Activated naive CD4-positive, alpha-beta T cell treated with anti-CD3 and anti-CD28 coated beads for 36 hours (primary cell): ENCODE data around the gene RASA3. TPM values are rescaled to one million over a fixed set of nuclear protein-coding genes. Genes with fewer than 3 reads are reported as not detected.
A peak's percentile ranks its signal among the peaks of the same experiment; 100 is the strongest.

ENCODE experiments used
- CTCF ChIA-PET: fragments of 350-600 bp; sonication (Branson Sonifier 250); formaldehyde crosslinking; loops from one replicate; lab custom pipeline; 2021; ENCODE audit warnings: antibody characterized with exemption; lab: Charles Lee
- DNase-seq: peaks from one replicate; pipeline ENCODE4 v3.0.0-alpha.2; 2020
- H3K27ac Mint-ChIP-seq: one replicate; pipeline ENCODE4 v1.8.0; 2021; ENCODE audit warnings: mild to moderate bottlenecking, mixed read lengths
- H3K27me3 Mint-ChIP-seq: one replicate; pipeline ENCODE4 v1.8.0; 2021; ENCODE audit warnings: low read depth, mixed read lengths
- H3K36me3 Mint-ChIP-seq: one replicate; pipeline ENCODE4 v1.8.0; 2021; ENCODE audit warnings: low read depth, mixed read lengths
- H3K4me1 Mint-ChIP-seq: one replicate; pipeline ENCODE4 v1.8.0; 2021; ENCODE audit warnings: low read depth, mixed read lengths
- H3K4me3 Mint-ChIP-seq: one replicate; pipeline ENCODE4 v1.8.0; 2021; ENCODE audit warnings: mild to moderate bottlenecking, moderate library complexity, mixed read lengths
- H3K9me3 Mint-ChIP-seq: one replicate; pipeline ENCODE4 v1.8.0; 2021; ENCODE audit warnings: mixed read lengths
- intact Hi-C: fragments of 100-400 bp; cut with micrococcal nuclease; formaldehyde crosslinking; loops from one replicate; pipeline ENCODE4 v1.15.1; 2023
- total RNA-seq, 2 experiments: library from RNA; stranded (reverse); gene quantifications; one replicate each; pipeline ENCODE4 v1.2.3, GENCODE V29; 2021

RASA3 gene
- total RNA-seq, 2 experiments from 2014 or later, result 48.3 to 48.8 TPM

DNA sequence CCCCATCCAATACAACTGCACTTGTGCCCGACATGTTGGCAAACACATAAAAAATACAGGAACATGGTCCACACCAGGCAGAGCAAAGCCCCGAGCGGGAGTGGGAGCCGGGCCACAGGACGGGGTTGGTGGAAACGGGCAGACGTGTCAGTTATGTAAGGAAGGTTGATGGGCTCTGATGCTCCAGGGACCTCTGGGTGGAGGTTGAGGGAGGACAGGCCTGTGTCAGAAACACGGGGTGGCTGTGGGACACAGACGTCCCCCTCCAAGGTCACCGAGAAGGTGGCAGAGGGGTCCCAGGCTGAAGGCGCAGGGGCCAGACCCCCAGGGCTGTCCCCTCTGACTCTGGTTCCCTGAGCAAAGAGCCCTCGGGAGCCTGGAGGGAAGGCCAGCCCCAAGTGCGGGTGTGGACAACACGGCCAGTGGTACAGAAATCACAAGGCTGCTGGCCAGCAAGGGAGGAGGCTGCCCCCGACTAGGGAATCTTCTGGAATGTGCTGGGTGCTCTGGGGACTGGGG, 127.2 kb downstream of the RASA3 start:
- Mint-ChIP-seq H3K9me3 (no peaks in the 10 kb centered on the region), H3K36me3 (peaks cover 11% of the 10 kb centered on the region), H3K27me3 (no peaks in the 10 kb centered on the region), H3K27ac (no peak overlapping the region), H3K4me3 (no peak overlapping the region), H3K4me1 (no peaks in the 10 kb centered on the region)
- DNase-seq, result no peak
- CTCF ChIA-PET, result no interaction called here
- intact Hi-C loops, result no loop called here

DNA sequence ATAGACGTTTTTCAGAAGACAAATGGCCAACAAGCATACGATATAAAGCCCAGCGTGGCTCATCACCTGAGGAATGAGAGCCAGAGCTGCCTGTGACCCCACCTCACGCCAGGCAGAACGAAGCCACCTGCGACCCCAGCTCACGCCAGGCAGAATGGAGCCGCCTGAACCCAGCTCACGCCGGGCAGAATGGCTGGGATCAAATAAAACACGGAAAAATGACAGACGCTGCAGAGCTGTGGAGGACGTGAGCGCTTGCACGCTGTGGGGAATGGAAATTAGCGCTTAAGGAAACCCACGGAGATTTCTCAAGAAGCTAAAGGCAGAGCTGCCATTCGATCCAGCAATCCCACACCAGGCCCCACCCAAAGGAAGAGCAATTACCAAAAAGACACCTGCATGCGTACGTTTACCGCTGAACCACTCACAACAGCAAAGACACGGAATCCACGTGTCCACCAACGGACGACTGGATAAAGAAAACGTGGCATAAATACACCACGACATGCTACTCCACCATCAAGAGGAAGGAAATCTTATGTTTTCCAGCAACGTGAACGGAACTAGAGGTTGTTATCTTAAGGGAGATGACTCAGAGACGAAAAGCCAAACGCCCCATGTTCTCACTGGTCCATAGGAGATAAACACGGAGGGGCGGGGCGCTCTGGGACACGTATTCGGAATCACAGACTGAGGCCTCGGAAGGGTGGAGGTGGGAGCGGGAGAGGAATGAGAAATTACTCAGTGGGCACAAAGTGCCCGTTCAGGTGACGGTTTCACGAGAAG, 127.8 kb downstream of the RASA3 start:
- no peak for DNase-seq
- CTCF ChIA-PET, result no interaction called here
- Mint-ChIP-seq H3K27ac (no peak overlapping the region), H3K4me3 (no peak overlapping the region), H3K4me1 (no peaks in the 10 kb centered on the region), H3K36me3 (peaks cover 9% of the 10 kb centered on the region), H3K27me3 (no peaks in the 10 kb centered on the region), H3K9me3 (no peaks in the 10 kb centered on the region)
- intact Hi-C loops, result no loop called here

DNA sequence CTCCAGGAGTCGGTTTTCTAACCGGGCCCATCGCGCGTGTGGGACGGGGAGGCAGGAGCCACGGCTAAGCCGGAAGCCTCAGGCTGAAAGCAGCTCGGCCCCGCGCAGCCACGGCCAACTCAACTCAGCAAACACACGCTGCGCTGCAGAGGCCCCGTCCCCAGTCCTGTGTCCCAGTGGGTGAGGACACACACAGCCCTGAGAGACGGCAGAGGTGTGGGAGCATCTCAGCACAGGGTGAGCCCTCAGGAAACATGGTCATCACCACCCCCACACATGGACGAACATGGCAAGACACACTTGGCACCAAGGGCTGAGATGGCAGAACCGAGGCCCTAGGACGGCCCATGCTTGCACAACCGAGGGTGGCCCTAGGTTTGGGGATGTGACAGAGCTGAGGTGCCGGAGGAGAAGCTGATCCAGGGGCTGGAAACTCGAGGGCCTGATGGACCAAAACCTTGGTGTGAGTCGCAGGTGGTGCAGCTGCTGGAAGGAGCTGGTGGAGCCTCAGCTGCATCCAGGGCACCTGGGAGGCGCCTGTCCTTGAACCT, 129.6 kb downstream of the RASA3 start:
- DNase-seq, result no peak
- H3K36me3 Mint-ChIP-seq, result peaks cover 10% of the 10 kb centered on the region
- H3K27me3 Mint-ChIP-seq, result no peaks in the 10 kb centered on the region
- CTCF ChIA-PET, result interaction anchor here (0.9 kb wide), 1 partner anchor 220 kb away, joined by 3 read pairs; no protein-coding TSS in a partner anchor
- intact Hi-C loops, result no loop called here
- no peak overlapping the region for H3K27ac Mint-ChIP-seq
- no peaks in the 10 kb centered on the region for H3K4me1 Mint-ChIP-seq
- no peaks in the 10 kb centered on the region for H3K9me3 Mint-ChIP-seq
- H3K4me3 Mint-ChIP-seq, result no peak overlapping the region

DNA sequence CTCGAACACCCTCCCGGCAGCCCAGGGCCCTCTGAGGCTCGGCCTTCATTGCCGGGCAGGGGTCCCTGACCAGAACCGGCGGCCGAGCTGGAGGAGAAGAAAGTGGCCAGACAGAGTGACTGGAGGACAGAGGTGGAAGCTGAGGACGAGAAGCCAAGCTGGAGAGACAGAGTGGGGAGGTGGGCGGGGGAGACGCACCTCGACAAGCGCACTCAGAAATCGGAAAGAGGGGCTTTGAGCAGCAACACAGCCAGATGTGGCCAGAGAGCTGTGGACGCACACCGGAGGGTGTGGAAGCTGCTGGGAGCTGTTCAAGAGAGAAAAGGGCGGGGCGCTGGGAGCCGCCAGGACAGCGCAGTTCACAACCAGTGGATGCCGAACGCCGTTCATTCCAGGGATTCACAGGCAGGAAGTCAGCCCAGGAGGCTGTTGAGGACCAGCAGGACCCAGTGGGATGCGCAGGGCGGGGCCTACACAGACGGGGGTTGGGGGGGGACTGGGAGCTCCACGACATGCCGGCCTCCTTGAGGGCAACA, 130.3 kb downstream of the RASA3 start:
- H3K36me3 Mint-ChIP-seq, result peaks cover 13% of the 10 kb centered on the region
- no peaks in the 10 kb centered on the region for H3K27me3 Mint-ChIP-seq
- CTCF ChIA-PET, result no interaction called here
- H3K4me1 Mint-ChIP-seq, result no peaks in the 10 kb centered on the region
- no peak overlapping the region for H3K27ac Mint-ChIP-seq
- intact Hi-C loops, result no loop called here
- no peaks in the 10 kb centered on the region for H3K9me3 Mint-ChIP-seq
- no peak overlapping the region for H3K4me3 Mint-ChIP-seq
- DNase-seq, result no peak

DNA sequence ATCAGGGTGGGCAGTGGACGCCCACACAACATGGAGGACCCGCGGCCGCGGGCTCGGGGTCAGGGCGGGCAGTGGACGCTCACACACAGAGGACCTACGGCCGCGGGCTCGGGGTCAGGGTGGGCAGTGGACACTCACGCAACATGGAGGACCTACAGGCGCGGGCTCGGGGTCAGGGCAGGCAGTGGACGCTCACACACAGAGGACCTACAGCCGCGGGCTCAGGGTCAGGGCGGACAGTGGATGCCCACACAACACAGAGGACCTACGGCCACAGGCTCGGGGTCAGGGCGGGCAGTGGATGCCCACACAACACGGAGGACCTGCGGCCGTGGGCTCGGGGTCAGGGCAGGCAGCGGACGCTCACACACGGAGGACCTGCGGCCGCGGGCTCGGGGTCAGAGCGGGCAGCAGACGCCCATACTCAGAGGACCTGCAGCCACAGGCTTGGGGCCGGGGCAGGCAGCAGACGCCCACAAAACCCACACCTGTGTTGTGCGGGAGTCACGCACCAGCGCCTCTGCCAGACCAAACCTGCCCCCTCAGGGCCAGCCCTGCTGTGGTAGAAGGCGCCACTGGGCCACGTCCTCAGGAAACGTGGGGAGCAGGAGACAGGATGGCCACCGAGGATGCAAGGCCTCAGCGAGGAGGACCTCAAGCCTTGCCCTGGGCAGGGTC, 131.0 kb downstream of the RASA3 start:
- Mint-ChIP-seq H3K36me3 (peaks cover 14% of the 10 kb centered on the region), H3K27me3 (no peaks in the 10 kb centered on the region), H3K4me1 (no peaks in the 10 kb centered on the region), H3K4me3 (no peak overlapping the region), H3K27ac (no peak overlapping the region), H3K9me3 (no peaks in the 10 kb centered on the region)
- intact Hi-C loops, result no loop called here
- CTCF ChIA-PET, result no interaction called here
- DNase-seq, result no peak

DNA sequence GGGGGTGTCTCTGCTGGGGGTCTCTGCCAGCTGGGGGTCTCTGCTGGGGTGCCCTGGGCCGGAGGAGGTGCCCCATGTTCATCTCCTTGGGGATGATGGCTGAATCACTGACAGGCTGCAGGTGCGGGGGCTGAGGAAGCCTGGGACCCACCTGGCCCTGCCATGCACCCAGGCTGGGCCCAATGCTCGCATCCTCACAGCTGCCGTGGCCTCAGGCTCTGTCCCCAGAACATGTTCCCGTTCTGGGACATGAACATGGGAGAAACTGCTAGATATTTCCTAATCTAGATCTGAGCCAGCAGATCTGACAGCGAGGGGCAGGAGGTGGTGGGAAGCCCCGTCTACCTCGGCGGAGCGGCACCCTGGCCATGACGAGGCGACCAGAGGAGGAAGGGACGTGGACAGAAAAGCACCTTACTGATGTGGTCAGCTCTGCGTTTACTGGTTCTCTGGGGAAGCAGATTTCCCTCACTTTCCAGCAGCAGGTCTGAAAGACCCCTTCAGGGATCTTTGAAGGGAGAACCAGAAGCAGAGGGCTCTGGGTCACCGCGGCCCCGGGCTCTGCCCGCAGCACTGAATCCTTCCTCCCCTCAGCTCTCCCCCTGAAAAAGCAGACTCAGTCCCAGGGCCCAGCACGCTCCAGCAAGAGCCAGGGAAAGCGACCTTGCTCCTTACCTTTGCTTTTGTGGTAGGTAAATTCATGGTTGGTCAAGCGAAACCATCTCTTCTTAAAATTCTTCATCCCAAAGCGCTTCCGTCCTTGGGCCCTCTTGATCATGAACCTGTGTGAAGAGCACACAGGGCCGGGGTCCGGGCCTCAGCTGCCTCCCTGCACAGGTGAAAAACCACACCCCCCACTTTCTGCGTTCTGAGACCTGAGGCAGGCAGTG, 132.0 kb downstream of the RASA3 start:
- Mint-ChIP-seq H3K4me1 (no peaks in the 10 kb centered on the region), H3K27ac (no peak overlapping the region), H3K27me3 (no peaks in the 10 kb centered on the region), H3K4me3 (no peak overlapping the region), H3K36me3 (peaks cover 14% of the 10 kb centered on the region), H3K9me3 (no peaks in the 10 kb centered on the region)
- intact Hi-C loops, result no loop called here
- DNase-seq, result no peak
- CTCF ChIA-PET, result no interaction called here

DNA sequence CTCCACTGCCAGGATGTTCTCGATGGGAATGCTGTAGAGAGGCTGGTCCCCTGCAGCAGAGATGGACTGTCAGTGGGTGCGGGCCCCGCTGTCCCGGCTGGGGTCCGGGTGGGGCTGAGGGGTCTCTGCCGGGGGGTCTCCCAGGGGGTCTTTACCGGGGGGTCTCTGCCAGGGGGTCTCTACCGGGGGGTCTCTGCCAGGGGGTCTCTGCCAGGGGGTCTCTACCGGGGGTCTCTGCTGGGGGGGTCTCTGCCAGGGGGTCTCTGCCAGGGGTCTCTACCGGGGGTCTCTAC, 132.9 kb downstream of the RASA3 start:
- DNase-seq, result no peak
- intact Hi-C loops, result no loop called here
- no peaks in the 10 kb centered on the region for H3K27me3 Mint-ChIP-seq
- H3K27ac Mint-ChIP-seq, result no peak overlapping the region
- CTCF ChIA-PET, result no interaction called here
- peaks cover 11% of the 10 kb centered on the region for H3K36me3 Mint-ChIP-seq
- no peak overlapping the region for H3K4me3 Mint-ChIP-seq
- no peaks in the 10 kb centered on the region for H3K9me3 Mint-ChIP-seq
- H3K4me1 Mint-ChIP-seq, result no peaks in the 10 kb centered on the region

DNA sequence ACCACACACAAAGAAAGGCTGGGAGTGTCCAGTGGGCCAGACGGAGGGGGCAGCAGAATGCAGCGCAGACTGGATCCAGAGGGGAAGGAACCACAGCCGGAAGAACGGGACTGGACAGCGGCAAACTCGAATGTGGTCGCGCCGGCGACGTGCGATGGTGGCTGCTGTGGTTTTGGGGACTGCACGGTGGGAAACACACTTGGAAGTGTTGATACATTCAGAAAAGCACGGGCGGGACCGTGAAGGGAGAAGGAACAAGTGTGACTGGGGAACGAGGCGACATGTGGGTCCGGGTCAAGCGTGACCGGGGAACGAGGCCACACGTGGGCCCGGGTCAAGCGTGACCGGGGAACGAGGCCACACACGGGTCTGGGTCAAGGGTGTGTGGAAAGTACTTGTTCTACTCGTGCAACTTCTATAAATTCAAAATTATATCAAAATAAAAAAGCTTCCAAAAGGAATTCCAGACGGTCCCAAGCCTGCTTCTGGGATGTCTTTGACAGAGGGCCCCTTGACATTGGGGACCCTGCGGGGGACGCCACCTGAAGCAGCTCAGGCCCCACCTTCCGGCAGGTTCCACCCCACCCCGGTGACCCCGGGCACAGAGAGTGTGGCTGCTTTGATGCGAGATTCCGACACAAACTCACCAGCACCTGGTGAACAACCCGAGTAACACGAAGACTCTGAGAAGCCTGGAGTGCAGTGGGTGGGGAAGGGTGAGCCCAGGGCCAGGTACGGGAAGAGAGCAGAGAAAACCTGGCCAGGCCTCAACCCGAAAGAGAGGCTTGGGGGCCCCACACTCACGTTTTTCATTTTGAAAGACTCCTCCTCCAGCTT, 133.4 kb downstream of the RASA3 start:
- no peaks in the 10 kb centered on the region for H3K27me3 Mint-ChIP-seq
- H3K9me3 Mint-ChIP-seq, result no peaks in the 10 kb centered on the region
- no peak overlapping the region for H3K27ac Mint-ChIP-seq
- intact Hi-C loops, result no loop called here
- H3K36me3 Mint-ChIP-seq, result peaks cover 12% of the 10 kb centered on the region
- H3K4me3 Mint-ChIP-seq, result no peak overlapping the region
- no peak for DNase-seq
- H3K4me1 Mint-ChIP-seq, result no peaks in the 10 kb centered on the region
- CTCF ChIA-PET, result no interaction called here

DNA sequence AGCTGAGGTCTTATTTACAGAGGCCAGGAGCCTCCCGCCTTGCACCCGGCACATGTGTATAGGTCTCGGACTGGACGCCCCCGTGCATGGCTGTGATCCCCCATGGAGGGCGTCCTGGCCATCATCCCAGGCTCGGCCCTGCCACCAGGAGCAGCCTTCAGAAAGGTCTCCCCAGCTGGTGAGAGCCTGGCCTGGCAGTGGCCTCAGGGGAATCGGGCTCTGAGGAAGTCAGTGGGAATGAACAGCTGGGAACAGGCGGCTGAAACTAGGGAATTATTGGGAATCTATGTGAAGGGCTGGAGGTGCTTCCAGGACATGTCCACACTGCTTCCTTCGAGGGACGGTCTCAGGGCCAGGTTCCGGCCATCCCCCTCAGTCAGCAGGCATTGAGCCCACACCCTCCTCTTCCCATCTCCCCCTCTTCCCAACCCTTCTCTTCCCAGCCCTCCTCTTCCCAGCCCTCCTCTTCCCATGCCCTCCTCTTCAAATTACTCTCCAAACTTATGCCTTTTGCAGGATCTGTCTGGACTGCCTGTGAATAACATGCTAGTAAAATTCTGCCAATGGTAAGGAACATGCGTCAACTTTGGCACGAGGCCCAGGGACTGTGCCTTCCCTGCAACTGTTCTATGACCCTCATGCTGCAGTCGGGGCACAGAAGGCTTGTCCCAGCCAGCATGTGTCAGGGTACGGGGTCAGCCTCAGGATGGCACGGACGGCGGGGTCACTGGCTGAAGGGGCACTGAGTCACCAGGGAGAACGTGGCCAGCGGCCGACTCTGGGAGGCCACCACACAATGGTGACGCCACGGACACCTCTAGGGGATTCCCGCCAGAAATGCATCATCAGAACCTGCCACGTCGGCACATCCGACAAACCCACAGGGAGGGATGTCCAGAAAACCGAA, 134.3 kb downstream of the RASA3 start:
- H3K9me3 Mint-ChIP-seq, result no peaks in the 10 kb centered on the region
- H3K36me3 Mint-ChIP-seq, result peaks cover 12% of the 10 kb centered on the region
- no peak overlapping the region for H3K4me3 Mint-ChIP-seq
- H3K27ac Mint-ChIP-seq, result peak overlapping the region; percentile 21
- intact Hi-C loops, result no loop called here
- H3K27me3 Mint-ChIP-seq, result no peaks in the 10 kb centered on the region
- CTCF ChIA-PET, result no interaction called here
- no peaks in the 10 kb centered on the region for H3K4me1 Mint-ChIP-seq
- no peak for DNase-seq

DNA sequence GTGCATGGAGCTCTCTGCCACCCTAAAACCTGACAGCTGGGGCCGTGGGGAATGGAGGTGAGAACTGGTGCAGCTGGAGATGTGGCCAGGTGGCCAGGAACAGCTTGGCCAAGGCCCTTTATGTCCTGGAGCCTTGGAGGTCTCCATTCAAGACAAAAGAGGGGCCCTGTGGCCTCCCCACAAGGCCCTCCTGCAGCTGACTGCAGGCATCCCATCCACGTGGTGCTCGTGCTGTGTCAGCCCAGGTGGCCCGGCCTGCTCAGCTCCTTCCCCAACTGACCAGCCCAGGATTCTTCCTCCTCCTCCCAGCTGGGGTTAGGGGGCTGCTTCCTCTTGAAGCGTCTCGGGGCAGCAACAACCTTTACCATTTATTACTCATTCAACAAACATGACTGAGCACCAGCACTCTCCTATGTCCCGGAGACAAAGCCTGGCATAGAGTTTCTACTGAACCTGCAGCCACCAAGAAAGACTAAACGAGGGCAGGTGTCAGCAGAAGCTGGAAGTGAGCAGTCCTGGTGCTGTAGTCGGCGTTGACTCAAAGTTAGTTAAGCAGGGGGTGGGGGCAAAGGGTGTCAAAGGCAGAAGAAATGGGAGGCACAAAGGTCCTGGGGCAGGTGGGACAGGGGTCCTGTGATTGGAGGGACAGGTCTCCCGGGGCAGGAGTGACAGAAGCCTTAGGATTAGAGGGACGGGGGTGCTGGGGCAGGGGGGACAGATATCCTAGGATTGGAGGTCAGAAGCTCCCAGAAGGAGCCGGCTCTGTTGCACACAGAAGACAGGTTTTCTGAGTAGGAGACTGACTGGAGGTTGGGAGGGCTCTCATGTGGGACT, 135.3 kb downstream of the RASA3 start:
- no peaks in the 10 kb centered on the region for H3K4me1 Mint-ChIP-seq
- H3K9me3 Mint-ChIP-seq, result no peaks in the 10 kb centered on the region
- no peak for DNase-seq
- H3K27ac Mint-ChIP-seq, result peak overlapping the region; percentile 35
- intact Hi-C loops, result no loop called here
- H3K27me3 Mint-ChIP-seq, result no peaks in the 10 kb centered on the region
- peaks cover 17% of the 10 kb centered on the region for H3K36me3 Mint-ChIP-seq
- CTCF ChIA-PET, result no interaction called here
- H3K4me3 Mint-ChIP-seq, result no peak overlapping the region
